IMR-90 (cell line): Measurements from ENCODE around the gene CAV2.

ENCODE experiments used
- CTCF ChIP-seq: conservative IDR thresholded peaks from 2 replicates; pipeline ENCODE4 v1.5.1; 2012; ENCODE audit warnings: mild to moderate bottlenecking, low read depth, low read length, improper control_type of control experiment
- MXI1 ChIP-seq: IDR thresholded peaks from 2 replicates; pipeline ENCODE4 v1.6.1; 2012; ENCODE audit warnings: low read depth, mild to moderate bottlenecking, low read length, moderate library complexity, borderline replicate concordance
- POLR2A ChIP-seq: IDR thresholded peaks from 2 replicates; pipeline ENCODE4 v1.6.1; 2012; ENCODE audit warnings: mild to moderate bottlenecking, low read depth, low read length
- RAD21 ChIP-seq: IDR thresholded peaks from 2 replicates; pipeline ENCODE4 v1.6.1; 2012; ENCODE audit warnings: low read length, improper control_type of control experiment
- SMC3 ChIP-seq: fragments of 150-350 bp; IDR thresholded peaks from 2 replicates; pipeline ENCODE4 v1.6.1; 2016; ENCODE audit warnings: low read depth, mild to moderate bottlenecking, antibody characterized with exemption, low read length, moderate library complexity
- USF2 ChIP-seq: fragments of 150-350 bp; IDR thresholded peaks from 2 replicates; pipeline ENCODE4 v1.6.1; 2017; ENCODE audit warnings: mild to moderate bottlenecking, antibody characterized with exemption, low read length, low read depth

GRCh38 chr7:116505278-116505677 lies 5.7 kb downstream of the CAV2 start:
- TF ChIP-seq USF2, result no peak
- TF ChIP-seq POLR2A, result no peak
- no peak for TF ChIP-seq CTCF
- TF ChIP-seq SMC3, result no peak
- no peak for TF ChIP-seq RAD21
- TF ChIP-seq MXI1, result no peak
